Lung (tissue), 12 donors: ENCODE measurements around the gene WNT2. TPM values are rescaled to one million over a fixed set of nuclear protein-coding genes. Genes with fewer than 3 reads are reported as not detected.

Source experiments
- ATAC-seq: fragments of 200-7000 bp; cut with Tn5 transposase; one replicate; pipeline ENCODE4 v1.9.1; 2020; ENCODE audit warnings: moderate number of reproducible peaks; ENCODE audit not compliant: insufficient read depth, low FRiP score
- DNase-seq, 3 donors: peaks; one replicate each; pipeline ENCODE4 v3.0.0-alpha.2; 2013 to 2017
- H3K27ac ChIP-seq, 2 donors: one replicate each; pipeline ENCODE4 v1.5.1; 2013; ENCODE audit warnings: mild to moderate bottlenecking in 2 of 2, moderate library complexity in 2 of 2, control low read depth in 1 of 2, inconsistent platforms in 1 of 2, low read depth in 1 of 2, low read length in 1 of 2
- H3K27me3 ChIP-seq, 3 donors: one replicate each; pipeline ENCODE4 v1.5.1; 2013; ENCODE audit warnings: low read length in 2 of 3; ENCODE audit not compliant: control insufficient read depth in 3 of 3, insufficient read depth in 3 of 3
- H3K36me3 ChIP-seq, 4 donors: one replicate each; pipeline ENCODE4 v1.5.1; 2013; ENCODE audit warnings: low read length in 4 of 4, mild to moderate bottlenecking in 1 of 4, moderate library complexity in 1 of 4; ENCODE audit not compliant: control insufficient read depth in 4 of 4, insufficient read depth in 4 of 4
- H3K4me1 ChIP-seq, 5 donors: one replicate each; pipeline ENCODE4 v1.5.1; 2013; ENCODE audit warnings: low read length in 5 of 5, mild to moderate bottlenecking in 2 of 5, moderate library complexity in 1 of 5; ENCODE audit not compliant: control insufficient read depth in 5 of 5, insufficient read depth in 5 of 5
- H3K4me3 ChIP-seq: one replicate; pipeline ENCODE4 v1.5.1; 2013; ENCODE audit warnings: mild to moderate bottlenecking, control low read depth, moderate library complexity
- H3K9ac ChIP-seq, 2 donors: one replicate each; pipeline ENCODE4 v1.5.1; 2013; ENCODE audit warnings: low read length in 2 of 2, control low read depth in 1 of 2; ENCODE audit not compliant: insufficient read depth in 1 of 2
- H3K9me3 ChIP-seq, 4 donors: one replicate each; pipeline ENCODE4 v1.5.1; 2013; ENCODE audit warnings: low read length in 3 of 4, mild to moderate bottlenecking in 1 of 4, moderate library complexity in 1 of 4; ENCODE audit not compliant: control insufficient read depth in 4 of 4, insufficient read depth in 3 of 4
- CTCF ChIP-seq: IDR thresholded peaks from 2 replicates; pipeline ENCODE4 v1.5.1; 2012; ENCODE audit warnings: mild to moderate bottlenecking; ENCODE audit errors: control extremely low read depth, extremely low read depth
- WGBS, 2 donors: extraction: QIAGEN DNeasy Blood & Tissue Kit; methylation state at CpG; one replicate each; pipeline ENCODE4 v1.1.7; 2013; 5-methylcytosine and 5-hydroxymethylcytosine counted together
- polyA plus RNA-seq, 2 donors: library from polyadenylated mRNA; stranded (reverse); fragments of 200-250 nt; gene quantifications; one replicate each; pipeline ENCODE4 v1.2.1, GENCODE V29; 2013
- total RNA-seq, 2 donors: library from RNA; depleted of rRNA in 1 of 2; stranded (reverse); fragments of >200 nt in 1 of 2; gene quantifications; one replicate each; pipeline ENCODE4 v1.2.1, GENCODE V29; 2014 to 2021
- donor health status: control.
- donor health status: control.
- donor health status: Bipolar disorder and iron deficiency.
- donor health status: healthy.
- donor health status: DM: yes; HTN: yes; CAD: no.

The WNT2 gene
- total and polyA plus RNA-seq, 4 donors, result 3.1 to 59.2 (median 17.1) TPM

- Histone ChIP-seq H3K9me3 (no peaks in the 10 kb centered on the region), H3K36me3 (no peaks in the 10 kb centered on the region), H3K27ac (no peak overlapping the region), H3K27me3 (no peaks in the 10 kb centered on the region), H3K4me1 (no peaks in the 10 kb centered on the region), H3K9ac (no peak overlapping the region), H3K4me3 (no peak overlapping the region)
- 61 to 83% methylated on average over 5 of the region's 5 CpGs for WGBS, 2 donors
- TF ChIP-seq CTCF, result no peak
- peak; percentile 71 for ATAC-seq
- no peak for DNase-seq
Observed at GRCh38 chr7:117269417-117269816, 53.4 kb downstream of the WNT2 start.

- H3K27me3 ChIP-seq, result no peaks in the 10 kb centered on the region
- no peaks in the 10 kb centered on the region for H3K4me1 ChIP-seq
- no peak for TF ChIP-seq CTCF
- no peak for ATAC-seq
- 46 to 99% methylated on average over 1 of the region's 1 CpG for WGBS, 2 donors
- H3K9me3 ChIP-seq, result no peaks in the 10 kb centered on the region
- no peak overlapping the region for H3K27ac ChIP-seq
- no peaks in the 10 kb centered on the region for H3K36me3 ChIP-seq
- H3K9ac ChIP-seq, result no peak overlapping the region
- no peak for DNase-seq
- H3K4me3 ChIP-seq, result no peak overlapping the region
Observed at GRCh38 chr7:117264716-117265115, 58.1 kb downstream of the WNT2 start.

GRCh38 chr7:117262546-117262945, 60.3 kb downstream of the WNT2 start:
- 83 to 86% methylated on average over 2 of the region's 2 CpGs for WGBS, 2 donors
- Histone ChIP-seq H3K27ac (no peak overlapping the region), H3K4me3 (no peak overlapping the region), H3K4me1 (no peaks in the 10 kb centered on the region), H3K9ac (no peak overlapping the region), H3K27me3 (no peaks in the 10 kb centered on the region), H3K9me3 (no peaks in the 10 kb centered on the region), H3K36me3 (no peaks in the 10 kb centered on the region)
- no peak for ATAC-seq
- no peak for TF ChIP-seq CTCF
- DNase-seq, result no peak

- no peaks in the 10 kb centered on the region for H3K27me3 ChIP-seq
- TF ChIP-seq CTCF, result no peak
- ATAC-seq, result no peak
- no peaks in the 10 kb centered on the region for H3K4me1 ChIP-seq
- H3K9me3 ChIP-seq, result no peaks in the 10 kb centered on the region
- no peaks in the 10 kb centered on the region for H3K36me3 ChIP-seq
- WGBS, 2 donors, result 56 to 88% methylated on average over 1 of the region's 1 CpG
- H3K9ac ChIP-seq, result no peak overlapping the region
- no peak overlapping the region for H3K4me3 ChIP-seq
- no peak overlapping the region for H3K27ac ChIP-seq
- no peak for DNase-seq
Observed at GRCh38 chr7:117259615-117260014, 63.2 kb downstream of the WNT2 start.
